ENCODE results near the gene CACNA1D.
"Not testable (repeated sequence)": the region's sequence is repeated elsewhere in the genome, so short reads cannot be mapped to it uniquely, and the experiment has no call there.

The CACNA1D gene

DNA sequence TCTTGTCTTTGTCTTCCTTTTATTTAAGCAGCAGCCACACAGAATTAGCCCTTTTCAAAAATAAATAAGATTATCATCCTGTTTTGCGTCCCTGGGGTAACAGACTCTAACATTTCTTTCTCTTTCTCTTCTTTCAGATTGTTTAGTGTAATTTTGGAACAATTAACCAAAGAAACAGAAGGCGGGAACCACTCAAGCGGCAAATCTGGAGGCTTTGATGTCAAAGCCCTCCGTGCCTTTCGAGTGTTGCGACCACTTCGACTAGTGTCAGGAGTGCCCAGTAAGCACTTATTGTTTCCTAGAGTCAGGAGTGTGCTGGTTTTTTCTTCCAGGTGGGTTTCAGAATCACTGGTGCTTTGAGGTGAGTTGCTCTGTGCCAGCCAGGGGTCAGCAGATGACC is 165.6 kb downstream of the CACNA1D start:
- DNase-seq, result peak; percentile 41

DNA sequence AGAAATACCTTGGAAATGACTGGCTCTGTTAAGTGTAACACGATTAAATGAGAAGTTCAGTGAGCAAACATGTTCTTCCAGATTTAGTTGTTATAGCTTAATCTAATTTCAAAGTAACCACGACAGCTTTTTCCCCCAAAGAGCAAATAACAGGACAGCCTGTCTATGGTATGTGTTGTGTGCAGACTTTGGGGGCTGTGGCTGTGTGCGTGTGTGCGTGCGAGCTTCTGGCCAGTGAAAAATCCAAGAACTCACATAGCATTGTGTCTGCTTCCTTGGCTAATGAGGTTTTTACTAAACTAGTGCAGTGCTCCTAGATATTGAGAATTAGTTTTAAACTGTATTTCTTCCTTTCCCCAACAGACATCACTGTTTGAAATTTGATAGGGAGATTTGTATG is 167.1 kb downstream of the CACNA1D start:
- DNase-seq, result no peak

GRCh38 chr3:53664812-53665211 is 170.4 kb downstream of the CACNA1D start:
- DNase-seq, result not testable (repeated sequence)

- no peak for DNase-seq
Observed at GRCh38 chr3:53665608-53666425, 171.4 kb downstream of the CACNA1D start.

DNA sequence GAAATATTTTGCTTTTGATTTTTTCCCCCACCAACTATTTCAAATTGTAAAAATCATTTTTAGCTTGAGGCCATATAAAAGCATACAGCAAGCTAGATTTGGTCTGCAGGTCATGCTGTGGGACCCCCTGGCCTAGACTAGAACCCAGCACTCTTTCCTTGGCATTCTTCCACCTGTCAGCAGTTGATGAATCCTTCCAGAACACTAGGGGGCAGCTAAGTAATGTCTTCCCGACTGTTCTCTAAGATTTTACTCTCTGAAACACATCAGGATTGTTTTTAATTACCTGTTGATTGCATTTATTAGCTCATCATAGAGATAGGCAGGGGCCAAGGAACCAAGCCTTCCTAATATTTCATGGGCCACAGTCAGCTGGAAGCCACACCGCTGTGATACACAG is 174.5 kb downstream of the CACNA1D start:
- no peak for DNase-seq

GRCh38 chr3:53670721-53671120 is 176.3 kb downstream of the CACNA1D start:
- no peak for DNase-seq

DNA sequence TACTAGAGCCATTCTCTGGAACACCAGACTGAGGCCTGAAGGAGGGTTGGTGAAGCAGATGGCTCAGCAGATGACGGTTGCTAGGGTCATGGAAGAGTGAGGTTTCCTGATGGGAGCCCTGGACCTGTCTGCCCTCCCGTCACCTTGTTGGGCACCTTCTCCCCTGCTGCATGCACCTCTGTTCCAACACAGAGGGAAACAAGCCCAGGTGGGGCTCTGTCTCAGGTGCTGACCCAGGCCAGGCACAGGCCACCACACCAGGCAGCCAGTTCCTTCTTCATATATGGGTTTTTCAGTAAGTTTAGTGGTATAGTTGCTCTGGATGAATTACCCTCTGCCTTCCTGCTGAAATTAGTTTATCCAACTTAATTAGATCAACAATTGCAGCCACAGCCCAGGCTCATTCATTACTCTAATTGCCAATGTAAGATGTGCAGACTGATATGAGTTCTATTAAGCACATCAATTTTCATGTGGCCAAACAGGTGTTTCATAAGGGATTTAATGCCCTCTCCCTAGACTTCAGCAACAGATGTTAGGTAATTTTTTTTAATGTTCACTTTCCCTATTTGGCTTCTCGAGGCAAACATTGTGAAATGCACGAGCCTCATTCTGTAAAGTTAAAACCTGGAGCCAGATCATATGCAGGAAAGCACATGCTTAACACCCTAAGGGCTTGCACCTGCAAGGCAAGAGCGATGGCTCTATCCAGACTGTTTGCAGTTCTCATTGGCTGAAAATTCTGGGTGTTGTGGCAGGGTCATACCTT is 177.0 kb downstream of the CACNA1D start:
- no peak for DNase-seq

DNA sequence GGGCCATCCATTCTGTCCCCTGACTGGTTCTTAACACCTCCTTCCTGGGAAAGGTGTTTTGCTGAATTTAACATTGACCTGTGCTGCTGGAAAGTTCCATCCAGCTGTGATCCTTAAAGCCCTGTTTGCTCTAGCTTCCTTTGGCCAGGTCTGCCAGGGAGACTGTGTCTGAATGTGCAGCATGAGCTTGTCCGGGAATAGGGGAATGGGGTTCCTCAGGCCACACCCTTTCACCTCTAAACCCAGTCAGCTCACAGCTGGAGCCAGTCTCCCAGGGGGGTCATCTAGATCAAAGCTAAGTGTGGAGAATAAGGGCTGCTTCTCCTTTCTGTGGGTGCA is 177.5 kb downstream of the CACNA1D start:
- no peak for DNase-seq

- no peak for DNase-seq
Observed at GRCh38 chr3:53672981-53673380, 178.6 kb downstream of the CACNA1D start.

DNA sequence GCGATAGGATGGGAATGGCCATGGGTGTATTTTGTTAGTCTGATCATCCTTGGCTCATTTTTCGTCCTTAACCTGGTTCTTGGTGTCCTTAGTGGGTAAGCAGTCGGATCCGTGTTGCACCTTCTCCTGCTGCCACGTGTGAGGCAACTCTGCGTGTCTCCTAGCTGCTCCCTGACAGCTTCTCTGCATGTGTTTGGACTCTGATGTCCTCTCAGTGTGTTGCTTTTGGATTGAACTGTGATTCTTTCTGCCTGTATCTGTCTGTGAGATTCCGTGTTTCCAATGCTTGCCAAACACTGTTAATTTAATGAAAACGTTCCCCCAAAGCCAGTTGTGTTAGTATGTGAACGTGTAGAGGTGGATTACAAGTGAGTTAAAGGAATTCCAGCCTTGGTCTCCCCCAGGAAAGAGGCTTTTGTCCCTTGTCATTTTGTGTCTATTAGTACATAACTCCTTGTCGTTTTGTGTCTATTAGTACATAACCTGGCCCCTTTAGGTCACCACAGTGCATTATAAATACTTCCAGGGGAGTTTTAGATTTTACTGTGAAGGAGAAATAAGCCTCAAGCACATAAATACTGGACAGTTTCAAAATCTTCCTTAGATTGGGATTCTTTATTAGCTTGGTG is 179.4 kb downstream of the CACNA1D start:
- DNase-seq, result no peak

- no peak for DNase-seq
Observed at GRCh38 chr3:53674582-53674981, 180.2 kb downstream of the CACNA1D start.

- no peak for DNase-seq
Observed at GRCh38 chr3:53675022-53675697, 180.7 kb downstream of the CACNA1D start.

- no peak for DNase-seq
Observed at GRCh38 chr3:53675942-53676341, 181.5 kb downstream of the CACNA1D start.

DNA sequence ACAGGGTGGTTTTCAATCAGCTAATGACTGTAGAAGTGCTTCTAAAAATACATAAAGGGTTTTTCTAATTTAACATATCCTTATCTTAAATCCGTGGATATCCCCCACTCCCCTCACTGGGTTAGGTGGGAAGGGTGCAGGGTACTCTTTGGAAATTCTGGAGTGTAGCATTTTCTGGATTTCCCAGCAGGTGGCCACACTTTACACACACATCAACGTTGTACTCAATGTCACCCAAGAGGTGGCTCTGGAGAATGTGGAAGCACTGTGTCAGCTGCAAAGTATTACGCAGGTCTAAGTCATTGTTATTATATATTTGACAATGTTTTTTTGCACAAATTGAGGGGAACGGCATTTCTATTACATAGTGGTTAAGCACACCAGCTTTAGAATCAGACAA is 183.0 kb downstream of the CACNA1D start:
- DNase-seq, result no peak

DNA sequence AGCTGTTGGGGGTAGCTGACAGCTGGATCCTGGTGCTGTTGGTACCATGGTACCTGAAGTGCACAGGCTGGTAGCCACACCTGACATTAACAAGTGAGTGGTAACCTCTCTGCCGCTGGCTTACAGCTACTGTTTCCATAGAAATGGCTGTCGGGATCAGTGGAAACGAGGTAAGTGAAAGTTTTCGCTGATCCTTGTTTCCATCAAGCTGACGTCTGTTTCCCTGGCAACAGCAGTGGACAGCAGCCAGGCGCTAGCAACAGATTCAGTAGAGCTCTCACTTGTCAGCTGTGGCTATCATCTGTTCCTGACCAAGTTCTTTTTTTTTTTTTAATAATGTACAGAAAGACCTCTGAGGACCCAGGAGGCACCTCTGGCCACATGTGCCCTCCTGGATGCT is 185.6 kb downstream of the CACNA1D start:
- peak; percentile 63 for DNase-seq

GRCh38 chr3:53682807-53683206 is 188.4 kb downstream of the CACNA1D start:
- DNase-seq, result no peak

- no peak for DNase-seq
Observed at GRCh38 chr3:53688066-53688465, 193.7 kb downstream of the CACNA1D start.

GRCh38 chr3:53688989-53689388 is 194.6 kb downstream of the CACNA1D start:
- DNase-seq, result no peak

- no peak for DNase-seq
Observed at GRCh38 chr3:53689681-53690080, 195.3 kb downstream of the CACNA1D start.

DNA sequence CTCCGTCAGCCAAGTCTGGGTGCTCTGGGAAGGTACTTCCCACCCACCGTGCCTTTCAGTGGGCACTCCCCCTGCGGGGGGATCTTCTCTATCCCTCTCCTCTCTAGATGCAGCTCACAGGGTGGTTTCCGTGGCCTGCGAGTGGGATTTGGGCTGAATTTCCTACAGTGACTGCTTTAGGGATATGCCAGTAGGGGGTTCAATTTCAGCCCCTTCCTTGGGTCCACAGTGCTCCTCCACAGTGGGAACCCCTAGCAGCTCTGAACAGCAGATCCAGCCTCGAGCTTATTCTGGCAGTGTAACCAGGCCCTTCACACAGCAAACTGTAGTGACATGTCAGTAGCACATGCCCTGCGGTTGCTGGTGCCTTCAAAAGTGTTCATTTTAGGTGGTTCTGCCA is 196.1 kb downstream of the CACNA1D start:
- DNase-seq, result no peak

GRCh38 chr3:53691349-53691748 is 196.9 kb downstream of the CACNA1D start:
- no peak for DNase-seq

DNA sequence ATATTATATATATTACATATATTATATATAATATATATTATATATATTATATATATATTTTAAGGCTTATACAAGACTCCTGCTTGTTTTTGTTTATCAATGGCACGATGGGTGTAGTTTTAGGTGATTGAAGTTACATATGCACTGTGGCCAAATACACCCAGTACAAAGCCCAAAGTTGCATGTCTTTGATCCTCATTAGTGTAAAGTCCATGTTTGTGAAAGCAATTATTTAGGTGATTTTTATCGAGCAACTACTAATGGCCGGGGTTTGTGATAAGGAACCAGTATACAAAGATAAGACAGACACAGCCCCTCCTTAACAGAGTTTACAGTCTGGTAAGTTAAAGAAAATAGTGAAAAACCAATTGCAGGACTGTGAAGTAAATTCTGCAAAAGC is 197.5 kb downstream of the CACNA1D start:
- DNase-seq, result no peak

DNA sequence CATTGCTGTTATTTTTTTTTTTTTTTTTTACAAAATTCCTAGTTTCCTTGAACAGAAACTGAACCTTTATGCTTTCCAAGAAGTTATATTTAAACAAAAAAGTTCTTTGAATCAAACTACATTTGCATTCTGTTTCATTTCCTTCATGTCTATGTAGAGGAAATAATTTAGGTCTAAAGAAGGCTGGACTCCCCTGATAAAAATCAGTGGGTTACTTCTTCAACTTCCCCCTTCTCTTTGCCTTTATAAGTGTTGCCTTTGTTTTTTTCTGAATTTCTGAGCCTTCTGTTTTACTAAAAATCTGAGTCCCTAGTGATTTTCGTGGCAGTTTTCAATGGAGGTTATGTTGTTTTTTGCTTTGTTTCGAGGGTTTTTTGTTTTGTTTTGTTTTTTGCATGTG is 199.0 kb downstream of the CACNA1D start:
- no peak for DNase-seq

Measured in retina (tissue), 1 donor.